Osteocyte (in vitro differentiated cells): ENCODE data around the gene ABCC9. TPM values are rescaled to one million over a fixed set of nuclear protein-coding genes. Genes with fewer than 3 reads are reported as not detected.
"Not testable (repeated sequence)": the region's sequence is repeated elsewhere in the genome, so short reads cannot be mapped to it uniquely, and the experiment has no call there.

Experiments used
- DNase-seq: peaks from one replicate; pipeline ENCODE4 v3.0.0; 2021; ENCODE audit warnings: mixed read lengths; ENCODE audit not compliant: unreplicated experiment; ENCODE audit errors: extremely low spot score
- H3K27ac Mint-ChIP-seq: one replicate; pipeline ENCODE4 v1.8.0; 2021; ENCODE audit warnings: mild to moderate bottlenecking, mixed read lengths; ENCODE audit not compliant: unreplicated experiment
- H3K27me3 Mint-ChIP-seq: one replicate; pipeline ENCODE4 v1.8.0; 2021; ENCODE audit warnings: mixed read lengths; ENCODE audit not compliant: unreplicated experiment
- H3K36me3 Mint-ChIP-seq: one replicate; pipeline ENCODE4 v1.8.0; 2021; ENCODE audit warnings: mixed read lengths; ENCODE audit not compliant: unreplicated experiment
- H3K4me1 Mint-ChIP-seq: one replicate; pipeline ENCODE4 v1.8.0; 2021; ENCODE audit warnings: mixed read lengths; ENCODE audit not compliant: unreplicated experiment
- H3K4me3 Mint-ChIP-seq: one replicate; pipeline ENCODE4 v1.8.0; 2021; ENCODE audit warnings: mild to moderate bottlenecking, moderate library complexity, mixed read lengths; ENCODE audit not compliant: unreplicated experiment
- H3K9me3 Mint-ChIP-seq: one replicate; pipeline ENCODE4 v1.8.0; 2021; ENCODE audit warnings: mixed read lengths; ENCODE audit not compliant: unreplicated experiment
- total RNA-seq: library from RNA; stranded (reverse); gene quantifications from 2 replicates; pipeline ENCODE4 v1.2.1, GENCODE V29; 2021
- TF ChIP-seq, protein P1 (sequence below): fragments of 200-600 bp; sonication (generic); IDR thresholded peaks from 2 replicates; pipeline ENCODE4 v1.5.0; 2021; ENCODE audit warnings: antibody characterized with exemption, mild to moderate bottlenecking, moderate library complexity

The ABCC9 gene
- total RNA-seq, 1 donor from 2014 or later, result 0.46 TPM

DNA sequence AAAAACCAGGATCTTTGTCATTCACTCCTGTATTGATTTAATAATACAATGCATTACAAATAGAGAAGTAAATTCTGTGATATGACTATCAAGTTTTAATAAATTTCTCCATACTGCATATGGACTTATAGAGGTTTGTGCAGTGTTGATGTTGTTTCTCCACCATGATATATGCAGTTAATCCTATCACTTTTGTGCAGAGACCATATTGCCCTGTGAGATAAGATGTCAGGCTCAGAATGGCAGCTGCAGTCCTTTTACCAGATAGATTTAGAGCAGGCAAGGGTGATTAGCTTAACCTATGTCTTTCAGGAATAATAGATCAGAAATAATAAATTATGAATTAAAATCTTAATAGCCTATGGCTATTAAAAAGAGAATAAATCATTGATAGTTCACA, 128.1 kb downstream of the ABCC9 start:
- TF ChIP-seq, protein P1, sequence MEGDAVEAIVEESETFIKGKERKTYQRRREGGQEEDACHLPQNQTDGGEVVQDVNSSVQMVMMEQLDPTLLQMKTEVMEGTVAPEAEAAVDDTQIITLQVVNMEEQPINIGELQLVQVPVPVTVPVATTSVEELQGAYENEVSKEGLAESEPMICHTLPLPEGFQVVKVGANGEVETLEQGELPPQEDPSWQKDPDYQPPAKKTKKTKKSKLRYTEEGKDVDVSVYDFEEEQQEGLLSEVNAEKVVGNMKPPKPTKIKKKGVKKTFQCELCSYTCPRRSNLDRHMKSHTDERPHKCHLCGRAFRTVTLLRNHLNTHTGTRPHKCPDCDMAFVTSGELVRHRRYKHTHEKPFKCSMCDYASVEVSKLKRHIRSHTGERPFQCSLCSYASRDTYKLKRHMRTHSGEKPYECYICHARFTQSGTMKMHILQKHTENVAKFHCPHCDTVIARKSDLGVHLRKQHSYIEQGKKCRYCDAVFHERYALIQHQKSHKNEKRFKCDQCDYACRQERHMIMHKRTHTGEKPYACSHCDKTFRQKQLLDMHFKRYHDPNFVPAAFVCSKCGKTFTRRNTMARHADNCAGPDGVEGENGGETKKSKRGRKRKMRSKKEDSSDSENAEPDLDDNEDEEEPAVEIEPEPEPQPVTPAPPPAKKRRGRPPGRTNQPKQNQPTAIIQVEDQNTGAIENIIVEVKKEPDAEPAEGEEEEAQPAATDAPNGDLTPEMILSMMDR, result no peak
- H3K27me3 Mint-ChIP-seq, result no peaks in the 10 kb centered on the region
- no peak overlapping the region for H3K27ac Mint-ChIP-seq
- DNase-seq, result no peak
- H3K9me3 Mint-ChIP-seq, result no peaks in the 10 kb centered on the region
- peaks cover 7% of the 10 kb centered on the region for H3K4me1 Mint-ChIP-seq
- no peak overlapping the region for H3K4me3 Mint-ChIP-seq
- no peaks in the 10 kb centered on the region for H3K36me3 Mint-ChIP-seq

DNA sequence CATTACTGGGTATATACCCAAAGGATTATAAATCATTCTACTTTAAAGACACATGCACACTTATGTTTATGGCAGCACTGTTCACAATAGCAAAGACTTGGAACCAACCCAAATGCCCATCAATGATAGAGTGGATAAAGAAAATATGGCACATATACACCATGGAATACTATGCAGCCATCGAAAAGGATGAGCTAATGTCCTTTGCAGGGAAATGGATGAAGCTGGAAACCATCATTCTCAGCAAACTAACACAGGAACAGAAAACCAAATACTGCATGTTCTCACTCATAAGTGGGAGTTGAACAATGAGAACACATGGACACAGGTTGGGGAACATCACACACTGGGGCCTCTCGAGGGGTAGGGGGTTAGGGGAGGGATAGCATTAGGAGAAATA, 128.9 kb downstream of the ABCC9 start:
- not testable (repeated sequence) for H3K36me3 Mint-ChIP-seq, H3K27ac Mint-ChIP-seq, DNase-seq, H3K27me3 Mint-ChIP-seq, H3K9me3 Mint-ChIP-seq, H3K4me3 Mint-ChIP-seq, H3K4me1 Mint-ChIP-seq

DNA sequence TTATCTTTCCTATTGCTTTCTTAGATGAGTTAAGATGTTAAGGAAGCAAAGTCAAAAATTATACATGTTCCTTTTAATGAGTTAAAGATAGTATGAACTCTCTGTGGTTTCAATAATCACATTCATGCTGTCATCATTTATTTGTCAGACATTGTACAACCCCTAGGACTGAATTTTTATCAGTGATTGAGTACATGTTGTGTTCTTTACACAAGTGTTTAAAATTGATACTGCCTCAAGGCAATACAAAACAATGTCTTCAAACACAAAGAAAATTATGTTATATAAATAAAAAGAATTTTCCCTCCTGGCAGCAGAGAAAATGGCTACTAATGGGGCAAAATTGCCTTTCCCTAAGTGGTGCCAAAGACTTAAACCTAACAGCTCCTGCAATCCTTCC, 132.1 kb downstream of the ABCC9 start:
- DNase-seq, result no peak
- Mint-ChIP-seq H3K27ac (no peak overlapping the region), H3K4me1 (no peaks in the 10 kb centered on the region), H3K27me3 (no peaks in the 10 kb centered on the region), H3K36me3 (no peaks in the 10 kb centered on the region), H3K9me3 (no peaks in the 10 kb centered on the region), H3K4me3 (no peak overlapping the region)
- TF ChIP-seq, protein P1, result no peak

DNA sequence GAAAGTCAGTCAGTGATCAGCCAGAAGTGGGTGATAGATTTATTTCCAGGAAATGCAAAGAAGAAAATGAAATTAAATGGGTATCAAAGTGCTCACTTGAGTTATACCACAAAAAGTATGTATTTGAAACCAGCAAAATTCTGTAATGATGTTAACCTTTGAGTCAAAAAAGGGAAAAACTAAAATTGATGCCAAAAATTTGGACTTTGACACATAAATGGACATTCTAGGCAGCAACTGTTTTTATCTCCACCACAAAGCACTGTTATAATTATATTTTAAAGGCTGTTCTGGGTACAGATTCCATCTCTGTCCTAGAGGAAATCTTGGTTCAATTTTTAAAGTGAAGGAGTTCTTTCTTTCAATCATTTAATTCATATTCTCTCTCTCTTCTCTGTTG, 135.0 kb downstream of the ABCC9 start:
- TF ChIP-seq, protein P1, result no peak
- Mint-ChIP-seq H3K27me3 (no peaks in the 10 kb centered on the region), H3K36me3 (no peaks in the 10 kb centered on the region), H3K4me3 (no peak overlapping the region), H3K27ac (no peak overlapping the region), H3K4me1 (no peaks in the 10 kb centered on the region), H3K9me3 (no peaks in the 10 kb centered on the region)
- DNase-seq, result no peak

DNA sequence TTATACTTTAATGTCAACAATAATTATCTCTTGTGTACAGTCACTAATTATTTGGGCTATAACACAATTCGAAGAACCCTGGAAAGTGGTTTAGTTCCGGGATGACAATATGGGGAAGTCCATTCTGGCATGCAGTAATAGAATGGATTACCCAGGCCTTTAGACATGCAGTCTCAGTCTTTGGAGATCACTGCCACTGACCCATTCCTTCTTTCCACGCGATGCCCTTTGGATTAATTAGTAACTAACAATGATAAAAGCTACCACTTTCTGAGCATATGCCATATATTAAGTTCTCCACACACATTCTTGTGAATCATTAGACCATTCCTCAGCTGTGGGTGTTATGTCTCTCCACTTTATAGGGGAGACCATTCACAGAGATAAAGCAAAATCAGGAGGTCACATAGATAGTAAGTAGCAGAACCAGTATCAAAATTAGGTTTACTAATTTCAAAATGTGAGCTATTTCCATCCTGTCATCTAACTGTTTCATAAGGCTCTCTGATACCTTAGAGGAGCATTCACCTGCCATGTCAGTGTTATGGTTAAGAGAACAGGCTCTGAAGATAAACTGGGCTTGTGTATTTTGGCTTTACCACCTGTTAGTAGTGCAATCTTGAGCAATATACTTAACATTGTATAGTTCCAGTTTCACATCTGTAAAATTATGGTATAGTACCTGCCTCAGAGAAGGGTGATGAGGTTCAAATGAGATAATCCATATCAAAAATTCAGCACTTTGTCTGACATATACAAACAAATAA, 139.5 kb downstream of the ABCC9 start:
- Mint-ChIP-seq H3K27ac (no peak overlapping the region), H3K4me3 (no peak overlapping the region), H3K4me1 (no peaks in the 10 kb centered on the region), H3K27me3 (no peaks in the 10 kb centered on the region), H3K9me3 (no peaks in the 10 kb centered on the region), H3K36me3 (no peaks in the 10 kb centered on the region)
- TF ChIP-seq, protein P1, result no peak
- no peak for DNase-seq
